ENCODE results near the gene KCNG4. TPM values are rescaled to one million over a fixed set of nuclear protein-coding genes. Genes with fewer than 3 reads are reported as not detected.

The KCNG4 gene
- total and polyA plus RNA-seq, 2 donors from 2014 or later, result not detected

- peak in 1 of 5 donors; percentile 75 for DNase-seq
- no peaks in the 10 kb centered on the region for H3K9me3 ChIP-seq (ENCODE audit: control insufficient read depth in 2 of 3, insufficient read depth in 1 of 3, low read length in 3 of 3)
- FAIRE-seq, result no peak
These were observed 48.3 kb downstream of the KCNG4 start for GRCh38 chr16:84191466-84191865.

GRCh38 chr16:84190731-84191388 lies 49.0 kb downstream of the KCNG4 start, which contains the start of gene ADAD2:
TSS of gene ADAD2 (plus strand) at chr16:84191157. CDS start at chr16:84191231, 74 bp downstream.
- intact Hi-C loops (cut with DNase I), result no loop called here
- TF ChIP-seq CTCF (IDR thresholded peaks at IDR 0.05; ENCODE audit: borderline replicate concordance, extremely low read depth, insufficient read depth), result no peak
- Histone ChIP-seq H3K4me3 (ENCODE audit: low read length in 3 of 3) (no peak within 1 kb of the TSS), H3K4me1 (ENCODE audit: control insufficient read depth in 2 of 3, insufficient read depth in 2 of 3, low read depth in 1 of 3, low read length in 3 of 3) (peaks cover 0 to 4% (median 2%) of the 10 kb centered on the region in 3 donors), H3K27ac (ENCODE audit: low read depth in 2 of 2, low read length in 2 of 2) (no peak within 1 kb of the TSS), H3K36me3 (ENCODE audit: control insufficient read depth in 2 of 3, insufficient read depth in 3 of 3, low read length in 3 of 3) (no peaks in the 10 kb centered on the region), H3K9ac (ENCODE audit: low read length in 3 of 3) (no peak within 1 kb of the TSS), H3K9me3 (ENCODE audit: control insufficient read depth in 2 of 3, insufficient read depth in 1 of 3, low read length in 3 of 3) (no peaks in the 10 kb centered on the region), H3K27me3 (ENCODE audit: control insufficient read depth, insufficient read depth, low read length) (no peaks in the 10 kb centered on the region)
- DNase-seq, result no peak
- no peak for FAIRE-seq

More at GRCh38 chr16:84191466-84191865, 48.3 kb downstream of the KCNG4 start:
- H3K27me3 ChIP-seq (ENCODE audit: control insufficient read depth, insufficient read depth, low read length), result no peaks in the 10 kb centered on the region
- no peak overlapping the region for H3K9ac ChIP-seq (ENCODE audit: low read length in 3 of 3)
- H3K36me3 ChIP-seq (ENCODE audit: control insufficient read depth in 2 of 3, insufficient read depth in 3 of 3, low read length in 3 of 3), result no peaks in the 10 kb centered on the region
- H3K4me3 ChIP-seq (ENCODE audit: low read length in 3 of 3), result no peak overlapping the region
- no peaks in the 10 kb centered on the region for H3K4me1 ChIP-seq (ENCODE audit: control insufficient read depth in 2 of 3, insufficient read depth in 2 of 3, low read depth in 1 of 3, low read length in 3 of 3)
- no peak for TF ChIP-seq CTCF (IDR thresholded peaks at IDR 0.05; ENCODE audit: borderline replicate concordance, extremely low read depth, insufficient read depth)
- intact Hi-C loops (cut with DNase I), result no loop called here
- H3K27ac ChIP-seq (ENCODE audit: low read depth in 2 of 2, low read length in 2 of 2), result no peak overlapping the region

- Histone ChIP-seq H3K9ac (ENCODE audit: low read length in 3 of 3) (peak within 1 kb of the TSS; percentile 37 to 97 (median 88)), H3K4me3 (ENCODE audit: low read length in 3 of 3) (peak within 1 kb of the TSS; percentile 73 to 97 (median 89)), H3K27ac (ENCODE audit: low read depth in 2 of 2, low read length in 2 of 2) (peak within 1 kb of the TSS; percentile 1 to 47), H3K9me3 (ENCODE audit: control insufficient read depth in 2 of 3, insufficient read depth in 1 of 3, low read length in 3 of 3) (no peaks in the 10 kb centered on the region), H3K36me3 (ENCODE audit: control insufficient read depth in 2 of 3, insufficient read depth in 3 of 3, low read length in 3 of 3) (peaks cover 0 to 12% (median 3%) of the 10 kb centered on the region in 3 donors), H3K27me3 (ENCODE audit: control insufficient read depth, insufficient read depth, low read length) (no peaks in the 10 kb centered on the region), H3K4me1 (ENCODE audit: control insufficient read depth in 2 of 3, insufficient read depth in 2 of 3, low read depth in 1 of 3, low read length in 3 of 3) (peaks cover 0 to 8% (median 4%) of the 10 kb centered on the region in 3 donors)
- FAIRE-seq, result no peak
- intact Hi-C loops (cut with DNase I), result no loop called here
- TF ChIP-seq CTCF (IDR thresholded peaks at IDR 0.05; ENCODE audit: borderline replicate concordance, extremely low read depth, insufficient read depth), result peak; percentile 93
- DNase-seq, result peak; percentile 91 to 98 (median 96)
These were observed 53.0 kb downstream of the KCNG4 start, which contains the start of gene TAF1C for GRCh38 chr16:84186685-84187437. TSS of gene TAF1C (minus strand) at chr16:84187057. CDS start at chr16:84184988, 2,069 bp downstream.
